Activated T-cell treated with anti-CD3 and anti-CD28 coated beads, Interleukin-2, amount 50 U/mL, for 4 hours (primary cell): Measurements from ENCODE around the gene CAMTA1. TPM values are rescaled to one million over a fixed set of nuclear protein-coding genes. Genes with fewer than 3 reads are reported as not detected.

Experiments
- ATAC-seq, 2 donors: fragments of 200-7000 bp; cut with Tn5 transposase; one replicate each; pipeline ENCODE4 v1.10.0; 2021
- DNase-seq: peaks from one replicate; pipeline ENCODE4 v3.0.0-alpha.2; 2020
- H3K27me3 Mint-ChIP-seq: one replicate; pipeline ENCODE4 v1.8.0; 2021; ENCODE audit warnings: low read depth, mixed read lengths
- H3K36me3 Mint-ChIP-seq: one replicate; pipeline ENCODE4 v1.8.0; 2022; ENCODE audit warnings: mixed read lengths; ENCODE audit not compliant: insufficient read depth
- H3K4me1 Mint-ChIP-seq: one replicate; pipeline ENCODE4 v1.8.0; 2021; ENCODE audit warnings: low read depth, mixed read lengths
- H3K4me3 Mint-ChIP-seq: one replicate; pipeline ENCODE4 v1.8.0; 2021; ENCODE audit warnings: mild to moderate bottlenecking, moderate library complexity, mixed read lengths
- H3K9me3 Mint-ChIP-seq: one replicate; pipeline ENCODE4 v1.8.0; 2021; ENCODE audit warnings: mixed read lengths
- total RNA-seq, 3 donors: library from RNA; stranded (reverse); gene quantifications; one replicate each; pipeline ENCODE4 v1.2.1, GENCODE V29; 2021

The CAMTA1 gene
- total RNA-seq, 3 donors from 2014 or later = 47.5 to 50.3 (median 47.7) TPM

GRCh38 chr1:7643530-7643929, 858.3 kb downstream of the CAMTA1 start:
- ATAC-seq (no peak), DNase-seq (no peak)
- Mint-ChIP-seq H3K4me1 (no peaks in the 10 kb centered on the region), H3K27me3 (no peaks in the 10 kb centered on the region), H3K9me3 (no peaks in the 10 kb centered on the region), H3K36me3 (no peaks in the 10 kb centered on the region), H3K4me3 (no peak overlapping the region)

DNA sequence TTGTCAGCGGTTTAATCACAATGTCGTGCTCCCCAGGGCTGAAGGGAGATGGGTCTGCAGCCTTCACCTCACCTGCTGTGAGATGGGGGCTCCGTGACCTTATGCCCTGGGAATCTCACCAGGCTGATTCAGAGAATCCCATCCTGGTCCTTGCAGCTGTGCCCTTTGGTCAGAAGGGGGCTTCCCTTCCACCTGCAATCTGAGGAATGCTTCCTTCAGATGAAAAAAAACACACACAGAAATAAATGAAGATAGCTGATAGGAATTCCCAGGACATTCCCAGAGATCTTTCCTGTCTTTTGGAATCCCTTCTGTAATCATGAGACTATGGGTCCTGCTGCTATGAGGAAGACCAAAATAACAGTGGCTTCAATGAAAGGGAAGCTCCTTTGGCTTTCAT, 858.8 kb downstream of the CAMTA1 start:
- no peak overlapping the region for H3K4me3 Mint-ChIP-seq
- DNase-seq (no peak), ATAC-seq (no peak)
- no peaks in the 10 kb centered on the region for H3K9me3 Mint-ChIP-seq
- no peaks in the 10 kb centered on the region for H3K36me3 Mint-ChIP-seq
- H3K27me3 Mint-ChIP-seq = no peaks in the 10 kb centered on the region
- H3K4me1 Mint-ChIP-seq = no peaks in the 10 kb centered on the region

GRCh38 chr1:7644961-7645750, 859.9 kb downstream of the CAMTA1 start:
- ATAC-seq = no peak
- H3K4me3 Mint-ChIP-seq = no peak overlapping the region
- no peaks in the 10 kb centered on the region for H3K4me1 Mint-ChIP-seq
- H3K27me3 Mint-ChIP-seq = no peaks in the 10 kb centered on the region
- no peaks in the 10 kb centered on the region for H3K36me3 Mint-ChIP-seq
- no peaks in the 10 kb centered on the region for H3K9me3 Mint-ChIP-seq
- no peak for DNase-seq

GRCh38 chr1:7645751-7646048, 860.4 kb downstream of the CAMTA1 start:
- no peaks in the 10 kb centered on the region for H3K9me3 Mint-ChIP-seq
- H3K4me1 Mint-ChIP-seq = no peaks in the 10 kb centered on the region
- no peak for ATAC-seq
- H3K27me3 Mint-ChIP-seq = no peaks in the 10 kb centered on the region
- no peak for DNase-seq
- no peak overlapping the region for H3K4me3 Mint-ChIP-seq
- H3K36me3 Mint-ChIP-seq = no peaks in the 10 kb centered on the region

DNA sequence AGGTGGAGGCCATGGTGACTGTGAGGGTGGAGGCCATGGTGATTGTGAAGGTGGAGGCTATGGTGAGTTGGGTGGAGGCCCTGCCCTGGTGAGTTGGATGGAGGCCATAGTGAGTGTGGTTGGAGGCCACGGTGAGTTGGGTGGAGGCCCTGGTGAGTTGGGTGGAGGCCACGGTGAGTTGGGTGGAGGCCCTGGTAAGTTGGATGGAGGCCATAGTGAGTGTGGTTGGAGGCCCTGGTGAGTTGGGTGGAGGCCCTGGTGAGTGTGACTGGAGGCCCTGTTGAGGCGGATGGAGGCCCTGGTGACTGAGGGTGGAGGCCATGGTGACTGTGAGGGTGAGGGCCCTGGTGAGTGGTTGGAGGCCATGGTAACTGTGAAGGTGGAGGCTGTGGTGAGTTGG, 860.9 kb downstream of the CAMTA1 start:
- DNase-seq (no peak), ATAC-seq (no peak)
- Mint-ChIP-seq H3K27me3 (no peaks in the 10 kb centered on the region), H3K4me3 (no peak overlapping the region), H3K36me3 (no peaks in the 10 kb centered on the region), H3K4me1 (no peaks in the 10 kb centered on the region), H3K9me3 (no peaks in the 10 kb centered on the region)

DNA sequence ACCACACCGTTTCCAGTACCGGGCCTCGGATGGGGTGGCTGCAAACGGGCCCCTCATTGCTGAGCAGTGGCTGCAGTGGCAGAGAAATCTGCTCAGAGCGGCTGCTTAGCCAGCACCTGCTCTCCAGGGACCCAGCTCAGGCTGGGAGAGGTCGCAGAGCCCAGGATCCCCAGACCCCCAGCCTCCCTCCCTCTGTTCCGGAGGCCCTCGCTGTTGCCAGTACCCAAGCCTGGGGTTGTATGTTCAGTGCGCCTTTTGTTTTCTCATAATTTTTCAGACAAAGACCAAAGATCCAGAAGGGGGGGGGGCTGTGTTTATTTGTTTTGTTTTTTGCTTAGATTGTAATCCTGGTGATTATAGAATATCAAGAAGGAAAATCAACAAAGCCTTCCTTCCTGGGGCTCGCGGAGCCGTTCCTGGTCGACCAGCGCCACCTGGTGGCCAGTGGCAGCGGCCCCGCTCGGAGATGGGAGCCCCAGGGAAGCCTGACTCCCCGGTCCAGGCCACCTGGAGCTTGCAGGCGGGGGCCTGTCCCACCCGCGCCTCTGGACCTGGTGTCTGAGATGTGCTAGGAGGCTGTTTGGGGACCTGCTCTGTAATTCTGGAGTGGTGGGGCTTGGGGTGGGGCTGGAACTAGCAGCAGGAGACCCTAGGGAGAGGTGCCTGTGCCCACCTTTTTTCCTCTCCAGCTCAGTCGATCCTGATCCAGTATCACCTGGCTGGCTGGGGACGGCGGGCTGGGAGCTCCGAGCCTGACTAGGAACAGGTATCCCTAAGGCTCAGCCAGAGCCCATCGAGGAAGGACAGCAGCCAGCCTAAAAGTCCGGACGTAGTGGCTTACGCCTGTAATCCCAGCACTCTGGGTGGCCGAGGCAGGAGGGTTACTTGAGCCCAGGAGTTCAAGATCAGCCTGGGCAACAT, 862.0 kb downstream of the CAMTA1 start:
- Mint-ChIP-seq H3K4me3 (no peak overlapping the region), H3K4me1 (no peaks in the 10 kb centered on the region), H3K9me3 (no peaks in the 10 kb centered on the region), H3K36me3 (no peaks in the 10 kb centered on the region), H3K27me3 (peaks cover 1% of the 10 kb centered on the region)
- ATAC-seq (peak; percentile 48 to 60), DNase-seq (peak; percentile 66)

DNA sequence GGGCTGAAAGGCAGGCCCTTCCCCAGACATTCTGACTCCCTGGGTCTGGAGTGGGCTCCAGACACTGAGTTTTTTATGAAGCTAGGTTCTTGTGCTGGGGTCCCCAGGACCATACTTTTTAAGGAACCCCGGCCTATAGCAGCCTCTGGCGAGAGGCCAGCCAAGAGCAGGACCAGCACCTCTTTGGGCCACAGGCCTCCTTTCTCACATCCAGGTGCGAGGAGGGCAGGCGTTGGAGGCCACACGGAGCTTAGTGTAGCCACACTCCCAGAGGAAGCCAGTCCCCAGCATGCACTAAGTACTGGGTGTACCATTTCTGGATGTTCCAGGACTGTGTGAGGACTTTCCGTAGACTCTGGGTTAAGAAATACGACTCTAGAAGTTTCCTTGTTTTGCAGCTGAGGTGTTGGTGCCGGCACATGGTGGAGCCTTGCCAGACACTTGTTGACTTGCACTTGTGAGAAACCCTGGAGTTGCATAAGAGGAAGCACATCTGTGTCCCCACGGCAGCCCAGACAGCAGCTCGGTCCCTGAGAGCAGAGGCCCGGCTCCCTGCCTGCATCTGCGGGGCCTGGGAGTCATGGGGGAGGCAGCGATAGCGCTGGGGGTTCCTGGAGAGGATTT, 863.6 kb downstream of the CAMTA1 start:
- Mint-ChIP-seq H3K27me3 (peaks cover 1% of the 10 kb centered on the region), H3K4me3 (no peak overlapping the region), H3K9me3 (no peaks in the 10 kb centered on the region), H3K36me3 (no peaks in the 10 kb centered on the region), H3K4me1 (no peaks in the 10 kb centered on the region)
- no peak for ATAC-seq
- DNase-seq = no peak

- H3K27me3 Mint-ChIP-seq = peaks cover 1% of the 10 kb centered on the region
- no peak overlapping the region for H3K4me3 Mint-ChIP-seq
- H3K36me3 Mint-ChIP-seq = no peaks in the 10 kb centered on the region
These were observed 865.5 kb downstream of the CAMTA1 start for GRCh38 chr1:7650801-7651200.

DNA sequence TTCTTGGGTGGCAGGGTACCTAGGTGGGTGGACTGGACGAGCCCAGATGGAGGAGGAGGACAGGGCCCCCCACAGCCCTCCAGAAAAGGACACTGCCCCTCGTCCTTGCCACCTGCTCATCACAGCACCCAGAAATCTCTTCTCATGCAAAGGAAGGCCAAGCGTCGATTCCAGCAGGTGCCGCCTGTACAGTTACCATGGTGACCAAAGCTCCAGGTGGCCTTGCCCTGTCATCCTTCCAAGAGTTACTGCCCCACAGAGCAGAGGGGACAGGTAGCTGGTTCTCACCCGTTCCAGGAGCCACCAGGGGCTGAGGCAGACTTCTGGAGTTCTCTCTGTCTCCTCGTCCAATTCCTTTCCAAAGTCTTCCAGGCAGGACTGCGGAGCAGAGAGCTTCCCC, 865.9 kb downstream of the CAMTA1 start:
- Mint-ChIP-seq H3K4me3 (no peak overlapping the region), H3K4me1 (no peaks in the 10 kb centered on the region), H3K9me3 (no peaks in the 10 kb centered on the region), H3K36me3 (no peaks in the 10 kb centered on the region), H3K27me3 (peaks cover 1% of the 10 kb centered on the region)
- DNase-seq (no peak), ATAC-seq (no peak)

More at GRCh38 chr1:7650801-7651200, 865.5 kb downstream of the CAMTA1 start:
- no peak for DNase-seq
- Mint-ChIP-seq H3K4me1 (no peaks in the 10 kb centered on the region), H3K9me3 (no peaks in the 10 kb centered on the region)
- no peak for ATAC-seq

GRCh38 chr1:7652061-7652460, 866.8 kb downstream of the CAMTA1 start:
- Mint-ChIP-seq H3K4me1 (no peaks in the 10 kb centered on the region), H3K9me3 (no peaks in the 10 kb centered on the region), H3K36me3 (no peaks in the 10 kb centered on the region), H3K4me3 (no peak overlapping the region), H3K27me3 (peaks cover 1% of the 10 kb centered on the region)
- ATAC-seq (no peak), DNase-seq (no peak)

DNA sequence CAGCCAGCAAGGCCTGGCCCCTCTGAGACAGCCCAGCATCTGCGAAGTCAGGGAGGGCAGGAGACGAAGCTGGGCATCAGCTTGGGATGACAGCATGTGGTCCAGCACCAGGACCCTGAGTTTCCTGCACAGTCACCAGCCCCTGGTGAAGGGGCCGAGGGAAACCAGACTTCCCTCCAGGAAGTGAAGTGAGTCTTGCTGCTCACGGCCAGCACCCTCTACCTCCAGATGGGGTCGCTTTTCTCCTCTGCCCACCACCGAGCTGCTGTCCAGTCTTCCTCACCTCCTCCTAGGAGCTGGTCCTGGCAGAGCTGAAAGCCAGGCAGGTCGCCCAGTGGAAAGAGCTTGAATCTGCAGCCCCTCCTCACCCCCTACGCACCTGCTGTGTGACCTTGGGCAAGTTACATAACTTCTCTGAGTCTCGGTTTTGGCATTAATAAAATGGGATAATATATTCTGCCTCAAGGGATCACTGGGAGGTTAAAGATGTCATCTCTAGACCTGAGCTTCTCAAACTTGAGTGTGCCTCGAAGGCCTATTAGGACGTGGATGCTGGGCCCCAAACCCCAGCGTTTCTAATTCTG, 867.4 kb downstream of the CAMTA1 start:
- DNase-seq = no peak
- Mint-ChIP-seq H3K4me1 (no peaks in the 10 kb centered on the region), H3K36me3 (no peaks in the 10 kb centered on the region), H3K4me3 (no peak overlapping the region), H3K27me3 (peaks cover 1% of the 10 kb centered on the region), H3K9me3 (no peaks in the 10 kb centered on the region)
- no peak for ATAC-seq

- Mint-ChIP-seq H3K27me3 (peaks cover 1% of the 10 kb centered on the region), H3K4me3 (no peak overlapping the region), H3K4me1 (no peaks in the 10 kb centered on the region), H3K36me3 (no peaks in the 10 kb centered on the region), H3K9me3 (no peaks in the 10 kb centered on the region)
- no peak for ATAC-seq
- DNase-seq = no peak
These were observed 869.5 kb downstream of the CAMTA1 start for GRCh38 chr1:7654725-7655124.

- Mint-ChIP-seq H3K36me3 (no peaks in the 10 kb centered on the region), H3K4me3 (no peak overlapping the region), H3K4me1 (no peaks in the 10 kb centered on the region), H3K27me3 (peaks cover 1% of the 10 kb centered on the region), H3K9me3 (no peaks in the 10 kb centered on the region)
- DNase-seq = no peak
- no peak for ATAC-seq
These were observed 870.1 kb downstream of the CAMTA1 start for GRCh38 chr1:7655354-7655753.

GRCh38 chr1:7656557-7657215, 871.4 kb downstream of the CAMTA1 start:
- Mint-ChIP-seq H3K4me3 (no peak overlapping the region), H3K27me3 (no peaks in the 10 kb centered on the region), H3K36me3 (no peaks in the 10 kb centered on the region), H3K9me3 (no peaks in the 10 kb centered on the region), H3K4me1 (no peaks in the 10 kb centered on the region)
- ATAC-seq = no peak
- DNase-seq = no peak
